HG03066 (cell line): ENCODE measurements around the gene PPM1L.
A peak's percentile ranks its signal among the peaks of the same experiment; 100 is the strongest.
"Not testable (repeated sequence)": the region's sequence is repeated elsewhere in the genome, so short reads cannot be mapped to it uniquely, and the experiment has no call there.

ENCODE experiments used
- ATAC-seq: cut with Tn5 transposase; IDR thresholded peaks from one replicate; pipeline ENCODE4 v1.9.1; 2021; ENCODE audit warnings: low read depth; ENCODE audit not compliant: unreplicated experiment

PPM1L gene

DNA sequence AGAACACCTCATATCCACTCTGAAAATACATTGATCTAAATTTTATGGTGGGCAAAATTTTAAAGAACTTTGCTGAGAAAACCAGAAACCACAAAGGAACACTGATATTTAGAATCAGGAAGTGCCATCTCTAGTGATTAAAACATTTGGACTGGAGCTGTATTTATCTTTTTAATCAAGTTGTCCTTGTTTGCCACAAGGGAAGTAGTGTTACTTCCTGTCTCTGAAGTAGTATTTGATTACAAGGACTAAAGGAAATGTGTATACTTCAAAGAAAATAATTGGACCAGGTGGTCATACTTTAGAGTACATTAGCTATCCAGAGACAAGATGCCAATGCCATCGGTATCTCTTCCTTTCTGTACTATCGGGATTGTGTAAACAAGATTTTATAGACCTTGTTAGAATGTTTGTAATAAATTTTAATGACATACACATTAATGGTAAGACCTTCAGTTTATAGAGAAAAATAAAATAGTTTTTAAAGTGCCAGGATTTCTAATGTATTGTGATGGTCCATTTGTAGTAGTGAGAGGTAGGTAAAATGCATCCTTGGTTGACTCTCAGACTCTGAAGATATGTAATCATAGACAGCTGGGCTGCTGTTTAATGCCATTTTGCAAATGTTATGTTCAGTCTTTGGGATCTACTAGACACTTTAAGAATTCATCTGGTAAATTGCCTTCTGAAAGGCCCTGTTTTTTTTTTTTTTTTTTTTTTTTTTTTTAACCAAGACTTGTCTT is 217.2 kb downstream of the PPM1L start:
- no peak for ATAC-seq

DNA sequence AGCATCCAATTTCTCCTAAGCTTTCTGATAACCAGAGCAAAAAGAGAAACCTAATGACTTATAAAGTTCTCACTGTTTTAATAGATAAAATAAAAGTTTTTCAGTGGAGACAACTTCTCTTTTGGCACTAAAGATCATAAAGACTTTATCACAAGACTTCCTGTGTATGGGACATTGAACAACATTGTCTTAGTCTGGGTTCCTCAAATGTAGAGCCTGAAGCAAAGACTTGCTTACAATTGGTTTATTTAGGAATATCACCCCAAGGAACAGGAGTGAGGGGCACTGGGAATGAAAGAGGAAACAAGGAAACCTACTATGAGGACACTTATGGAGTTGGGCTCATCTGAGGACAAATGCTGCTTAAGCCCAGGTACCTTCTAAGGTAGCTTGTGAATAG is 221.7 kb downstream of the PPM1L start:
- no peak for ATAC-seq

DNA sequence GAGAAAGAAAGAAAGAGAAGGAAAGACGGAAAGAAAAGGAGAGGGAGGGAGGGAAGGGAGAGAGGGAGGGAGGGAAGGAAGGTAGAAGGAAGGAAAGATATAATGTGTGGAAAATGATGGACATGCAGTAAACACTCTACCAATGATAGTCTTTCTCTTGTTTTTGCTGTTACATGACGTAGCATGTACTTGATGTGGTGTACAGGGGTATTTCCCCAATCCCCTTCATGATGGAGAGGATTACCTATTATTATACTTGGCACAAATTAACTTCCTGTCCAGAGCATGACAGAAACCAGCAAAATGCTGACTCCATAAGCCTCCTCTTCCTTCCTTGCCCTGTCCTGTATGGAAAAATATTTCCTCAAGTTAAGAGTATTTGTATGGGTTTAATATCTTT is 224.7 kb downstream of the PPM1L start:
- peak; percentile 50 for ATAC-seq

GRCh38 chr3:160981217-160981938 is 225.3 kb downstream of the PPM1L start:
- ATAC-seq: peak; percentile 57

- ATAC-seq: no peak
These were observed 226.5 kb downstream of the PPM1L start for GRCh38 chr3:160982491-160982890.

GRCh38 chr3:160983900-160984299 is 227.9 kb downstream of the PPM1L start:
- ATAC-seq: not testable (repeated sequence)

GRCh38 chr3:160986069-160986468 is 230.0 kb downstream of the PPM1L start:
- no peak for ATAC-seq

DNA sequence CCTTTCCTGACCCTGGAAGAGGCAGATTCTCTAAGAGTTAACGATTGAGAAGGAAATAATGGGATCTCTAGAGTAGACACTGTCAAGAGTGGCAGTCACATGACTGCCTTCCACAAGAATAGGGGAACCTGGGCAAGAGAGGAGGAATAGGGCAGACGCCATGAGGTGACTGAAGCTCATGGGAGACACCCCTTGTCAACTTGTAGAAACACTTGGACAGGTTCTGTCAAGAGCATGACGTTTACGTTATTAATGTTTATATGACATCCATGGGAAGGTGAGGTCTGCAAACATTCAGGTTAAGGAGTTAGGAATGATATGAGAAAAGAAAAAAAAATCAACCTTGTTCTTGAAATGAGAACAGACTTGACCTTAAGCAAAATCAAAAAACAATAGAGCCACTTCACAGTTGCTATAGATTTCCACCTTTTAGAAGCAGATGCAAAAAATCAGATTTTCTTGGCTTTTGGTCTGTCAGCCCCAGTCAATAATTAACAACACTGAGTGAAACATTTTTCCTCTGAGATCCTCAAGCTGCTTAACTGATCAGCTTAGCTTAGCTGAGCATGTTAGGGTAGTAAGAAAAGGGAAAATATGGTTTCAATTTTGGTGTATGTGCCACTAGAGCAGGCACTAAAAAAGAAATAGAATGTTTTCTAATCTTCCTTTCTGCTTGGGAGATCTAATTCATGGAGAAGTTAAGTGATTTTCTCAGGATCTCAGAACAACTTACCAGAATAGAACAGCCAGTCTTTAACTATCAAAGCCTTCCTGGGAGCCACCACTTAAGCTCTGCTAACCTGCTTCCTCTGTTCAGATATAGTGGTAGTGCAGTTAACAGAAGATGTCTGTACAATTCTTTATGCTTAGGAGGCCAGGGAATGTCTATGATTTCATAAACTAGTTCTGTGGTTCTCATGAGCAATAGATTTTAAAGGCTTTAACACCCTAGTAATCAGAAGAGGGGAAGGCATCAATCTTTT is 232.2 kb downstream of the PPM1L start:
- ATAC-seq: no peak

DNA sequence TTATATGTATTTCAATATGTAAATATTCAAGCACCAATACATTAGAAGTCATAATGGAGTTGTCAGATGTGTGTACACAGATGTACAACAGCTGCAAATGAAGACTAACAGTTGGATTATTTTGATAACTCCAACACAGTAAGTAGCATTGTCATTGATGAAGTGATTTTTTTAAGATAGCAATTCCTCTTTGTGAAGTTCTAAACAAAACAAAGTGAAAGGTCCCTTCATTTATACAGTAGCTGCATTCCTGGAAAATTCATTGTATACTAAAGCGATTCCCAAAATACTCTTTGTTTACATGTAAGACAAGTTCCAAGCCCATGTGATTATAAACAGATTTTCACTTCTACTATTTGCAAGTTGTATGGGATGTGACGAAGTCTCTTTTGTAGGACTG is 234.4 kb downstream of the PPM1L start:
- ATAC-seq: no peak

- no peak for ATAC-seq
These were observed 236.7 kb downstream of the PPM1L start for GRCh38 chr3:160992712-160993111.

GRCh38 chr3:160996811-160997210 is 240.8 kb downstream of the PPM1L start:
- no peak for ATAC-seq

GRCh38 chr3:160998581-160998980 is 242.6 kb downstream of the PPM1L start:
- ATAC-seq: no peak

GRCh38 chr3:160999274-160999673 is 243.2 kb downstream of the PPM1L start:
- no peak for ATAC-seq

DNA sequence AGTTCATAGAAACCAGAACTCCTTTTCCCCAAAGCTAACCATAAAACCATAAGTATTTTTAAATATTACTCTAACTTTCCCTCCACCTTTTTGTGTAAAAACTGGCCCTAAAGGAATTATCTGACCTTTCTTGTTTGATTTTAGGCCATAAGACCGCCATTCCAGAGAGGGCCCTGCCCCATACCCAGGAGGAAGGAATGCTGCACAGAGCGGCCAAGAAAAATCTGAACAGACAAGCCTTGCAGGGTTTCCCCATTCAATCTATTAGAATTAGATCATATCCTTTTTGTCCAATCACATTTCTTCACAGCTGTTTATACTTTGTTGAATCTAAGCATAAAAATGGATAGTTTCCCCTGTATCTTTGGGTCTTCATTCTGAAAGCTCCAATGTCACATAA is 252.1 kb downstream of the PPM1L start:
- ATAC-seq: no peak

DNA sequence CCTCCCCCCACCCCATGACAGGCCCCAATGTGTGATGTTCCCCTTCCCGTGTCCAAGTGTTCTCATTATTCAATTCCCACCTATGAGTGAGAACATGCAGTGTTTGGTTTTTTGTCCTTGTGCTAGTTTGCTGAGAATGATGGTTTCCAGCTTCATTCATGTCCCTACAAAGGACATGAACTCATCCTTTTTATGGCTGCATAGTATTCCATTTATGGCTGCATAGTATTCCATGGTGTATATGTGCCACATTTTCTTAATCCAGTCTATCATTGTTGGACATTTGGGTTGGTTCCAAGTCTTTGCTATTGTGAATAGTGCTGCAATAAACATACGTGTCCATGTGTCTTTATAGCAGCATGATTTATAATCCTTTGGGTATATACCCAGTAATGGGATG is 254.1 kb downstream of the PPM1L start:
- ATAC-seq: not testable (repeated sequence)

DNA sequence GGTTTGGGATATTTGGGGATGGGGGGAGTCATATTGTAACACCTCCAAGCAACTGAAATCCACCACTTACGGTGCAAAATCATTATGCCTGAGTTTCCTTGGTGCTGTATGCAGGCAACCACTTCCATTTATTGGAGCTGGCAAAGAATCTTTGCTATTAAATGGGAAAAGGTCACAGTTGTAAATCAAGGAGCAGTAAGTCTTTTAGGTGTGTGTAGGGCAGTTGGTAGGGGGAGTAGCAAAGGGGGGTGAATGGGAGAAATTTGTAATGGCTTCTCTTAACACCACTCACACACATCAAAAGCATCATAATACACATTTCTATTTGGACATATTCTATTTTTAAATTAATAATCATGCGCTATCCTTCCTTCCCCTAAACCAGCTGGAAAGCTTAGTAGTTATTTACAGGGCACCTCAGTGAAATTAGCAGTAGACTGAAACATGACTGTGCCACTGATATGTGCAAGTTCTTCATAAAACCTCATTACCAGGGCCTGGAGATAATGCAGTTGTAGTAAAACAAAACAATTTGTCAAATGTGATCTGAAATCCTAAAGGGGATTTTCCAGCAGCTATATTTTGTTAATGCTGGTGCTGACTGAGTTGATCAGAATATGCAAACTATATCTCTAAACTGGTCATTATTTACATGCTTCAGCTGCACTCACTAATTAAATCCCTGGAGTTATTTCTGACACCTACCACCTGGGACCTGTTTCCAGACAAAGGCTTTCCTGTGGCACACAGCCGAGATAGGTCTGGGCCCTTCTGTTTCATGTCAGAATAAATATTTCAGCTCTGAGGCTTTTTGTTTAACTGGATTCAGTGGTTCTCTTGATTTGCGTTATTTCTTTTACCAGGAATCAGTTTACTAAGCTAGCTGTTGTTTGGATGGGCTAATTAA is 259.1 kb downstream of the PPM1L start:
- no peak for ATAC-seq

DNA sequence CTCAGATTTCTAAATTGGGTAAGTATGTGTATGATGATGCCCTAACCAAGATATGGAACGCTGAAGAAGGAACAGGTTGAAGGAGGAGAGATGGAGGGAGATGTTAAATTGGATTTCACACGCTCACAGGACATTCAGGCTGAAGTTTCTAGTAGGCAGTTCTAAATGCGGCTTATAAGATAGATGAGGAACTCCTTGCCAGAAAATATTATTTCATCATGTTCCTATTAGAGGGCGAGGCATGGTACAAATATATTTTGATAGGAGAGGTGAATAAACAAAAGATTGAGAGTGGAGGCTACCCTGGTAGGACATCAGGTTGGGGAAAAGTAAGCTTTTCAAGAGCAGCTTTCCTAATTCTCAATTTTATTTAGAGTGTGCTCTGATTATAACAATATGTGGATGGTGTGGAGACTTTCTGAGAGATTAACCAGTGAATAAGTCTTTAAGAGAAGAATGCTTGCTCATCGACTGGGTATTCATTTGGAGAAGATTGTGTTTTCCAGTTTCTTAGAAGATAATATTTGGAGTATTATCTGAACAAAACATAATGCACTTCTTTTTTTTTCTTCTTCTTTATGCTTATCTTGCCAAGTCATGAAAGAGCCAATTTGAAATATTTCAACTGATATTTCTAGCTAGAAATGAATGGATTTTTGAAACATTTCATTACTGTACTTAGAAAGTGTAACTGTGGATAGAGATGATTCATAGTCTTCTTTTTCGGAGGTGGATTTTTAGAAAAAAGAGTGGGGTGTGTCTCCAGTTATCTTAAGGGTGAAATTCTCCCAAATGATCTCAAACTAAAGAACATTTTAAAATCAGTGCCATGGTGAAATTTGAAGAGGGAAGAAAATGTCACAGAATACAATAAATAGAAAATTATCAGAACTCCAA is 260.6 kb downstream of the PPM1L start:
- ATAC-seq: no peak

DNA sequence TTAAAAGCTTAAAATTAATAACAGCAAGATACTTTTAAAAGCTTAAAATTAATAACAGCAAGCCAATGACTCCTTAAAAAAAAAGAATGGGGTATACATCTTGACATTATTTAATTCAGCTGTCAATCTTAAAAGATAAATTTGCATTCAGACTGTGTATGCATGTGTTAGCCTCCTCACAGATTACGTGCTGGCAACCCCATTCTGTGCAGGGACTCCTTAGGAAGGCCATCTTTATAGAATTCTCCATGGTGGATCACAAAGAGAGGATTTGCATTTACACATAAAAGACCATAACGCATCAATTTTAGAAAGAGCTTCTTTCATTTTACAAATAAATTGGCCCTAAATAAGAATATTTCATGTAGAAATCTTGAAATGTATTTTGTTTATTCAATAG is 261.9 kb downstream of the PPM1L start:
- no peak for ATAC-seq

GRCh38 chr3:161020256-161020655 is 264.2 kb downstream of the PPM1L start:
- ATAC-seq: no peak
